ENCODE measurements around the gene ADCY6.

The ADCY6 gene

DNA sequence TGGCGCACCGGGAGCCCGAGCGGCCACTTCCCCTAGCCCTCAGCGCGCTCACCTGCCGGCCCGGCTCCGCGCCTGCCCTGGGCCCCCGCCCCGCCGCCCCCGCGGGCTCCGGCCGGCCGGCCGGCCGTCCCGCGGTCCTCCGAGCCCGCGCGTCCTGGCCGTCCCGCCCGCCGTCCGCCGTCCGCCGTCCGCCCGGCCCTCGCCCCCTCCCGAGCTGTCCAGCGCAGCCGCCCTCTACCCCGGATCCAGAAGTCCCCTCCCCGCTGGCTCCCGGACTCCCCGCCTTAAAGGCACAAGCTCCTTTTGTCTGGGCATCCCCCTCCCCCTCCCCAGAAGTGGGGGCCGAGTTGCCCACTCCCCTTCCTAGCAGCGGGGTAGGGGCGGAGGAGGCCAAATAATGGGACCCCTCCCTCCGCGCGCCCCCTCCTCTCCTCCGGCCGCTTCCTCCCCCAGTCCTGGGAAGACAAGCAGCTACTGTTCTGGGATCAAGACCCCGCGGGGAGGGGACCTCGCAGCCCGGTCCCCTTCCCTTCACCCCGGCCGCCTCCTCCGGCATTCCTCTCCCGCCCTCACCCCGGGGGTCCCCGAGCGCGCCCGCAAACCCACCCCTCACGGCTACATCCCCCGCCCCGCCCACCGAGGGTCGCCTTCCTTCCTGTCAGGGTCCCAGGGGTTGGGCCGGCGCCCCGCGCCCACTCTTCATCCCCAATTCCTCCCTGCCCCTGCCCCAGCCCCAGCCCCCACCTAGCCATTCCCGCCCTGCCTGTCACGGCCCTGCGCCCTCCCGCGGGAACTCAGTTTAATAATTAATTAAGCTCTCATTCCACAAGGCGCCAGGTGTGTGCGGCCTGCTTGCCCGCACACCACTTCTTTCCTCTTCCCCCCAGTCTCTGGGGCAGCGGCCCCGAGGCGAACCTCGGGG is at the start of gene ADCY6:
Gene ADCY6 (minus strand): TSS at position 236 of the 922 bp plus-strand sequence. CDS start 5,655 bp downstream, outside the sequence.
- peak; percentile 40 for DNase-seq

DNA sequence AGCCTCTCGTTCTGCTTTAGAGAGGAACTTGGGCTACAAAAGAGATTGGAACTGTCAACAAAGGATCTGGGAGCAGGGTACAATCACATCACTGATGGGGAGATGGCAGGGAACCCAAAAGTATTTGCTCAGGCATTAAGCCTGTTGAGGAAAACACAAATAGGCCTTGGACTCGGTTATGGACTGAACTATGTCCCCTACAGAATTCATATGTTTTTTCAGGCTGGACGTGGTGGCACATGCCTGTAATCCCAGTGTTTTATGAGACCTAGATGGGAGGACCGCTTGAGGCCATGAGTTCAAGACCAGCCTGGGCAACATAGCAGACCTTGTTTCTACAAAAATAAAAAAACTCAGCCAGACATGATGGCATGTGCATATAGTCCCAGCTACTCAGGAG is 49.2 kb upstream of the ADCY6 start:
- no peak for DNase-seq

DNA sequence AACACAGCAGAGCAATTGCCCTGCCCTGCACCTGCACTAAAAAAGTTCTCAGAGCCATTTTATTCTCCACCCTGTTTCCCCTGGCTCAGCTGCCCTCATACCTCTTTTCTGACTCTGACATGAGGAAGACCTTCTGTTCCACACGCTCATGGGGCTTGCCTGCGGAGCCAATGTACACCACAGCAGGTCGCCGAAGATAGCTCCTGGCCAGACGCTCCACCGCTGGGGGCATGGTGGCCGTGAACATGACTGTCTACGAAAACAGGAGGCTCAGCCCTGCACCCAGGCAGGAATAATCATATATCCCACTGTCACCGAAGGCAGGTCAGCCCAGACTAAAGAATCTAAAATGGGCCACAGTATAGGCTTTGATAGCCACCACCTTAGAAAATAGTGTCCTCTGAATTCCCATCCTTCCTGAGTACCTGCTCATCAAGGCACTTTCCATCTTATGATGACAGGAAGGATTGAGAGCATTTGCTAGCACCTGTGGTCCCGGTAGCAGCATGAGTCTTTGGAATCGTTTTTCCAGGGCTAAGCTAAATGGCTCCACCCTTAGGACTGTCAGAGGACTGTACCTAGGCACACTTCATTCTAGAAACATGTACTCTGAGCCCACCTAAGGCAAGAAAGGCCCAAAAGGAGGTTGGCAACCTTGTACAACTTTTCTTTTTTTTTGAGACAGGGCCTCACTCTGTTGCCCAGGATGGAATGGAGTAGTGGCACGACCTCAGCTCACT is 43.6 kb upstream of the ADCY6 start:
- DNase-seq = no peak

- no peak for DNase-seq
Measured at GRCh38 chr12:48831257-48831656, 42.4 kb upstream of the ADCY6 start.

GRCh38 chr12:48828841-48829575 is 40.1 kb upstream of the ADCY6 start:
- DNase-seq = no peak

DNA sequence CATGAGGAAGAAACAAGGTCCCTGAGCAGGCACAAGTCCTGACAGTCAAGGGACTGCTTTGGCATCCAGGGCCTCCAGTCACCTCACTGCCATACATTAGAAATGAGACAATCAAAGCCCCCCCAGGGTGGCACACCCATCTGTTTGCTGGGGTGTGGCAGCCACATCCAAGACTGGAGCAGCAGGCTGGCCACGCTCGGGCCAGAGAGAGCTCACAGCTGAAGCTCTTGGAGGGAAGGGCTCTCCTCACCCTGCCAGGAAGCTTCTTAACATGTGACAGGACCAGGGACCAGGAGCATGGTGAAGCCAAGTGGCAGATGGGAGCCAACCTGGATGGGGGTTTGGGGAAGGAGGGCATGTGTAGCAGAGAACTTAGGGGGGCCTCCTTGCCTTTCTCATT is 39.4 kb upstream of the ADCY6 start:
- no peak for DNase-seq

DNA sequence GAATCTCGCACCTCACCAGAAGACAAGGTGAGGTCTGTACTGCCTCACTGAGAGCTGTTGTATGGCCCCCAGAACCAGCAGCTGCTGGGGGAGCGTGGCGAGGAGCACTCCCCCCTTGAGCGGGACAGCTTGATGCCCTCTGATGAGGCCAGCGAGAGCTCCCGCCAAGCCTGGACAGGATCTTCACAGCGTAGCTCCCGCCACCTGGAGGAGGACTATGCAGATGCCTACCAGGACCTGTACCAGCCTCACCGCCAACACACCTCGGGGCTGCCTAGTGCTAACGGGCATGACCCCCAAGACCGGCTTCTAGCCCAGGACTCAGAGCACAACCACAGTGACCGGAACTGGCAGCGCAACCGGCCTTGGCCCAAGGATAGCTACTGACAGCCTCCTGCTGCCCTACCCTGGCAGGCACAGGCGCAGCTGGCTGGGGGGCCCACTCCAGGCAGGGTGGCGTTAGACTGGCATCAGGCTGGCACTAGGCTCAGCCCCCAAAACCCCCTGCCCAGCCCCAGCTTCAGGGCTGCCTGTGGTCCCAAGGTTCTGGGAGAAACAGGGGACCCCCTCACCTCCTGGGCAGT is 38.7 kb upstream of the ADCY6 start:
- no peak for DNase-seq

DNA sequence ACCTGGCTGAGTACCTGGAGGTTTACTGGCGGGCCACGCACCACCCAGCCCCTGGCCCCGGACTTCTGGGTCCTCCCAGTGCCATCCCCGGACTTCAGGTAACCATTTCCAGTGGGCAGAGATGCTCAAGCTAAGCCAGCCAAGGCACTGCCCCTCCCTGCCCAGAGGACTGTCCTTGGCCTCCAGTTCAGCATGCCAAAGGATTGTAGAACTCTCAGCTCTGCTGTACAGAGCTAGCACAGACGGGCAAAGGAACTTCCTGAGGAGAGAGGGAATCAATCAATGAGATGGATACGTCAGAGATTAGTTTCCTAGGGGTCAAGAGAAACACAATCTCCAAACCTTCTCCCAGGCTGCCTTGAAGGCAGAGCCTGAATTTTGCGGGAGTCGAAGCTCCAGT is 38.1 kb upstream of the ADCY6 start:
- no peak for DNase-seq

DNA sequence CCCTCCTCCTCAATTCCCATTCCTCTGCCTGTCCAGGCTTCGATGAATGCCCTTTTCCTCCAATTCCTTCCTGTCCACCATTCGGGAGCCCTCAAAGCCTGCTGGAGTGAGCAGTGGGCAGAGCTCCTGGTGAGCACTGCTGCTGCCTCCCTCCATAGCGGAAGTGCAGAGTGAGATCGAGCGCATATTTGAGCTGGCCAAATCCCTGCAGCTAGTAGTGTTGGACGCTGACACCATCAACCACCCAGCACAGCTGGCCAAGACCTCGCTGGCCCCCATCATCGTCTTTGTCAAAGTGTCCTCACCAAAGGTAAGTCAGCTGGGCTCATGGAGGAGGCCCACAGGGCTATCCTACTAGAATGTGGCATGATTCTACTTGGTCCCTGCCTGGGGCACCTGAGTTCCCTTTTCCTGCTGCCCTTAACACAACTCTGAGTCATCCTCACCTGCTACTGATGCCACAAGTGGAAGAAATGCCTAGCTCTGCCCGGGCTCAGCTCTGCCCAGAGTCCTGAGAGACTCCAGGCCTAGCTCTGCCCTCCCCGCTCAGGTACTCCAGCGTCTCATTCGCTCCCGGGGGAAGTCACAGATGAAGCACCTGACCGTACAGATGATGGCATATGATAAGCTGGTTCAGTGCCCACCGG is 37.4 kb upstream of the ADCY6 start:
- DNase-seq = no peak

DNA sequence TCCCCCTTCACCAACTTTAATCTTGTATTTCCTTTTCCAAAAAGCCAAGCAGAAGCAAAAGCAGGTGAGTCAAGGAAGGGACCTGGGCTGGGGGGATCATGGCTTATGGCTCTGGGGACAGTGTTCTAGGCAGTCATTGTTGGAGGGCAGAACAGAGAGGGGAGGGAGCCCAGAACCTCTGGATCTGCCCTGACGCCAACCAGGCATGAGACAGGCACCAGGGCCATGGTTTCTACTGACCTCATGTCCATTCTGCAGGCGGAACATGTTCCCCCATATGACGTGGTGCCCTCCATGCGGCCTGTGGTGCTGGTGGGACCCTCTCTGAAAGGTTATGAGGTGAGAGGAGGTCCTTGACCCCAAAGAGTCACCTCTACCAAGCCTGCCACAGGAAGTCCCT is 36.0 kb upstream of the ADCY6 start:
- DNase-seq = no peak

DNA sequence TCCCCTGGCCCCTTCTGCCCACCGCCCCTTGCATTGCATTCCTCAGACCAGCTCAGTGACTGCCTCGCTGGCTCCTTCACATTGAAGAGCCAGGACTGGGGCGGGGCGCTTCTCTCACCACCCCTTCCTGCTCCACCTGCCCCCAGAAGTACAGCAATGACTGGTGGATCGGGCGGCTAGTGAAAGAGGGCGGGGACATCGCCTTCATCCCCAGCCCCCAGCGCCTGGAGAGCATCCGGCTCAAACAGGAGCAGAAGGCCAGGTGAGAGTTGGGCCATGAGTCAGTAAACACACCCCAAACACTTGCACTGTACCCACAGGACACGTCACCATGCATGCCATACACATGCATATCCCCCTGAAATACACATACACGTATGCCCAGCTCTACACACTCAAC is 35.2 kb upstream of the ADCY6 start:
- no peak for DNase-seq

- DNase-seq = no peak
Measured at GRCh38 chr12:48823281-48823680, 34.4 kb upstream of the ADCY6 start.

DNA sequence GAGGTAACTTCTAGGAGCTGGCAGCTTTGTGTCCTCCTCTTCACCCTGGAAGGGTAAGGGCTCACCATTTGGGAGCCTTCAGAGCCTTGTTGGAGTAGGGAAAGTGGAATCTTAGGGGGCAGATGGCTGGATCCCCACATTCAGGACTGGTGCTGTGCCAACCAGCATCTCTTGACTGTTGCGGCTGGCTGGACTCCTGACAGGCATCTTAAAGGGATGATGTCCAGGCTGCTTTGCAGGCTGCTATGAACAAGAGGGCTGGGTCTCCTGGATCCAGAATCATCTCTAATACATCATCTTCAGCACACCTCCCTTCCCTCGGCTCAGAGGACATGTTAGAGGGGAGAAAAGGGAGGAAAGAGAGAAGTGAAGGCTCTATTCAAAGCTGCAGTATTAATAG is 33.8 kb upstream of the ADCY6 start:
- DNase-seq = no peak

- DNase-seq = no peak
Measured at GRCh38 chr12:48822139-48822538, 33.2 kb upstream of the ADCY6 start.

- DNase-seq = no peak
Measured at GRCh38 chr12:48819986-48820725, 31.3 kb upstream of the ADCY6 start.

GRCh38 chr12:48818831-48819590 is 30.1 kb upstream of the ADCY6 start:
- no peak for DNase-seq

GRCh38 chr12:48817873-48818830 is 29.3 kb upstream of the ADCY6 start, which contains the start of gene CACNB3:
CACNB3 (plus strand) TSS chr12:48818496; CDS start chr12:48818930, 434 bp downstream.
- DNase-seq = peak; percentile 20

DNA sequence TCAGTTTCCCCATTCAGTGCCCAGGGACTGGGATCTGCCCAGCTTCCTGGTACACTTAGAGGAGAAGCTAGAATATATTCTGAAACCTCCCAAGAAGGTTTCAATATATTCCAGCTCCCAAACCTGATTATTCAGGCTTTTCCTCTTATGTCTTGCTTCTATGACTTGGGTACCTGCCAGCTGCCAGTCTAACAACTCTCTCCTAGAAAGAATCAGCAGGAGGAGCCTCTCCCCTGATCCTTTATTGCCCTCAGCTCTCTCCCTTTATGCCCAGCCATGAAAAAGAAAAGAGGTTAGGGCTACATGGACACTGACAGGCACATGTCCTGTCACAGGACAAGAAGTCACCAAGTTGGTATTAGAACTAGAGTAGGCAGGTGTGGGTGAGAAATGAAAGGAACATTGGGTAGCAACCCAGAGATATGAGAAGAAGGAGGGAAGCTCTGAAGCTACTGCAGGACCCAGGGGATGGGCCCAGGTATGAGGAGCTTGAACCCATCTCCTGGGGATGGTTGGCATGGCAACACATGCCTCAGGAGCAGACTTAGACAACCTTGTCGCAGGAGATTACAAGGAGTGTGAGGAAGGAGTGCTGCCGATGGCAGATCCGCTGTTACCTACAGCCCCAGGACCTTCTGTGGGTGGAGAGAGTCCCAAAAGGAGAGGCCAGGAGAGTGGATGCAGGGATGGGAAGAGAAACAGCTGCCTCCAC is 27.4 kb upstream of the ADCY6 start:
- DNase-seq = no peak

All from GDM1 (cell line).